ENCODE measurements around the gene SCRN1.

GRCh38 chr7:29976266-29976665 is 13.3 kb downstream of the SCRN1 start:
- TF ChIP-seq, protein P1, sequence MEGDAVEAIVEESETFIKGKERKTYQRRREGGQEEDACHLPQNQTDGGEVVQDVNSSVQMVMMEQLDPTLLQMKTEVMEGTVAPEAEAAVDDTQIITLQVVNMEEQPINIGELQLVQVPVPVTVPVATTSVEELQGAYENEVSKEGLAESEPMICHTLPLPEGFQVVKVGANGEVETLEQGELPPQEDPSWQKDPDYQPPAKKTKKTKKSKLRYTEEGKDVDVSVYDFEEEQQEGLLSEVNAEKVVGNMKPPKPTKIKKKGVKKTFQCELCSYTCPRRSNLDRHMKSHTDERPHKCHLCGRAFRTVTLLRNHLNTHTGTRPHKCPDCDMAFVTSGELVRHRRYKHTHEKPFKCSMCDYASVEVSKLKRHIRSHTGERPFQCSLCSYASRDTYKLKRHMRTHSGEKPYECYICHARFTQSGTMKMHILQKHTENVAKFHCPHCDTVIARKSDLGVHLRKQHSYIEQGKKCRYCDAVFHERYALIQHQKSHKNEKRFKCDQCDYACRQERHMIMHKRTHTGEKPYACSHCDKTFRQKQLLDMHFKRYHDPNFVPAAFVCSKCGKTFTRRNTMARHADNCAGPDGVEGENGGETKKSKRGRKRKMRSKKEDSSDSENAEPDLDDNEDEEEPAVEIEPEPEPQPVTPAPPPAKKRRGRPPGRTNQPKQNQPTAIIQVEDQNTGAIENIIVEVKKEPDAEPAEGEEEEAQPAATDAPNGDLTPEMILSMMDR (IDR thresholded peaks at IDR 0.05), result no peak
- no peak for TF ChIP-seq ZFX (IDR thresholded peaks at IDR 0.05; ENCODE audit: borderline replicate concordance)
